SH-SY5Y (cell line): Measurements from ENCODE around the gene FBLN2.

Experiments used
- GATA2 ChIP-seq: IDR thresholded peaks from 2 replicates; pipeline ENCODE4 v1.6.1; 2011; ENCODE audit warnings: mild to moderate bottlenecking, low read depth, low read length
- GATA3 ChIP-seq: IDR thresholded peaks from 2 replicates; pipeline ENCODE4 v1.6.1; 2011; ENCODE audit warnings: low read depth, mild to moderate bottlenecking, low read length, moderate library complexity

Gene FBLN2

DNA sequence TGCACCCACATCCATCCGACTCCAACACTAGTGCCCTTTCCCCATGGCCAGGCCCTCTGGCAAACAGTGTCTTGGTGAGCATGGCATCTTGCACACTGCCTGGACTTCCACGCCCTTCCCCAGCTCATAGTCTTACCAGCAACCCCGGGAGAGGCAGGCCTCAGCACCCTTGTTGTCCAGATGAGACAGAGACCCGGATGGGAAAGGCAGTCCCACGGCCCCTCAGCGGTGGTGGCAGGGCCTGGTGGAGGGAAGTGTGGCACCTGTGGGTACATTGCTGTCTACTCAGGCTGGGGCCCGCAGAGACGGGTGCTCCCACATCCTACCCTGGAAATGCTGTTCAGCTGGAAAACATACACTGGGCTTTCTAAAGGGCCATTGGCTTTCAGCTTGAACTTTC, 40.4 kb upstream of the FBLN2 start:
- TF ChIP-seq GATA3 = no peak
- TF ChIP-seq GATA2 = no peak

DNA sequence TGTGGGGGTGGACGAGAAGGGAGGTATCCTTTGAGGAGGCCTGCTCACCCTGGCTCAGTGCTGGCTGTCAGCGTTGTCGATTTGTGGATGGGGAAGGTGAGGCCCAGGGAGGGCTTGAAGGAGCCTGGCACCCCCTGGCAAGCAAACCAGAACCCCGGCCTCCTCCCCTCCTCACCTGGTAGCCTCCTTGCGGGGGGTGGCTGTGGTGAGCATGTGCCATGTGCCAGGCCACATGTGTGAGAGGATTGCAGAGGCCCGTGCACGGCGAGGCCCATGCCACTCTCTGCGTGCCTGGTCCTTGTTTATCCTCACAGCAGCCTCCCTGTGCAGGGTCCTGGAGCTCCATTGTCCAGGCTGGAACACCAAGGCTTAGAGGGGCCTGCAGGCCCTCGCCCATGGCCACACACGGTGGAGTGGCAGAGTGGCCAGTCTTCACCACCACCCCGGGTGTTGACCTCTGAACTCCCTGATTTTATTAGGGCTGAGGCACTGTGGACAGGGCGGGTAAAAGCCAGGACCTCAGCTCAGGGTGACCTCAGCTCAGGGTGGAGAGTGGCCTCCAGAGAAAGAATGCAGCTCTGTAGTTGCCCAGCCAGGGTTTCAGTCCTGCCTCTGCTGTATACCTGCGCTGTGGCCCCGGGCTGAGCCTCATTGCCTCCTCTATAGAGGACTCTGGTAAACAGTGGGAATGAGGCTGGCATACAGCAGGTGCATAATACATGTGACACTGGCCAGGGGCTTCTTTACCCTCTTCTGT, 39.7 kb upstream of the FBLN2 start:
- no peak for TF ChIP-seq GATA3
- no peak for TF ChIP-seq GATA2

DNA sequence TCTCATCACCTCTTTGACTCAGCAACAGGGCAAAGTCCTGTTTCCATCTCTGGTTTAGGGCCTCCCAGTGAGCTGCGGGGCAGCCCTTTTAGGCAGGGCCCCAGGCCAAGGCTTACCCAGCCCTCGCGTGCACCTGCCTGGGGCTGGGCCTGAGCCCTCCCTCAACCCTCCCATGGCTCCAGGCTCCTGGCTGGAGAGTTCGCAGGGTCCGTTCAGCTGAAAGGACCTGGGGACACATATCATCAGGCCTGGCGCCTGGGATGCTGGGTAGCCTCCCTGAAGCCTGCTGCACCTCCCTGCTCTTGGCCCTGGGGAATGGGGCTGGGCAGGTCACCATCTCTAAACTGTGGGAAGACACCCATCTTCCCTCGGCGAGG, 39.1 kb upstream of the FBLN2 start:
- TF ChIP-seq GATA3 = no peak
- no peak for TF ChIP-seq GATA2

DNA sequence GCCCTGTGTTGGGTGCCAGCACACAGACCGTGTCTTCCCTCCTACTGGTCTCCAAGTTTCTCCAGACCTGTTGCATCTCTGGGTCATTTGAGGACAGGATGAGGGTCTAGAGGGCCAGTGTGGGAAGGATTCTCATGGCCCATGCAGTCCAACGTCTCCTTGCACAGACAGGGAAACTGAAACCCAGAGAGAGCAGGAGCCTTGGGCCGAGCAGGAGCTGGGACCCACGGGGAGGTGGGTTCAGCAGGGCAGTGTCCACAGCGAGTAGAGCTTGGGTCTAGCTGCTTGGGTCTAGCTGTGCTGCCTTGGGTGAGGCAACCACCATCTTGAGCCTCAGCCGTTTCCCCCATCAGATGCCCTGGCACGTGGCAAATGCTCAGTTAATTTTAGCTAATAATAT, 36.5 kb upstream of the FBLN2 start:
- TF ChIP-seq GATA2 (no peak), GATA3 (no peak)

DNA sequence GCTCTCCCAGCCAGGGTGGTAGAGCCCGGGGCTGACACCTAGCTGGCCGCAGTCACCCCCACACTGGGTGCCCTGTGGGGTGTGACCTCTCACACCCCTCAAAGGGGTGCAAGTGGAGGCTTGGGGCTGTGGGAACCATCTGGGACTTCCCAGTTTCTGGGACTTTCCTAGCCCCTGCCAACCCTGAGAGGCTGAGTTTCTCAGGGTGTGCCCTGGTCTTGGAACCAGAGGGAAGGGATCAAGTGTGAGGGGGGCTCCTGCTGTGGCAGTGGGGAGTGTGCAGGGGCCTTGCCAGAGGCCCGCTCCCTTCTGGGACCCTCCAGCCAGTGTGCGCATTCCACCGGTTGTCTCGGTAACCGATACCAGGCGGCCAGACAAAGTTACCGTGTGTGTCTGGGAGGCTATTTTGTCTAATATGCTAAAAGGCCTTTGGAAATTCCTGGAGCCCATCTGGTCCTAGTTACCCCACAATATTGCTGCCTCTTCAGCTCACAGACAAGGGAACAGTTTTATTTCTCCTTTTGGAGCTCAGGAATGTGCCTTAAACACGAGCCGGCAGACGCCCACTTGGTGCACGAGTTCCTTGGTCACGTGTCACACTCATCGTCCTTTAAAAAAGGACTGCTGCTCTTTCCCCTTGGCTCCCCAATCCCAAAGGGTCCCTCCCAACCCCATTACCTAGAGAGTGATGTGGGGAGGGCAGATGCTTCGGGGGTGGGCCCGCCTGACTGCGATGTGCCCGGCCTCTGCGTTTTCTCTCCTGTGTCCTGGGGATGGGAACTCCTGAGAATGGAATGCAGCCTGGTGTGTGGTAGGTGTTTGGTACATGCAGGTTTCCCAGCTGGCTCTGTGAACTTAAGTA, 35.6 kb upstream of the FBLN2 start:
- TF ChIP-seq GATA3 (no peak), GATA2 (no peak)

DNA sequence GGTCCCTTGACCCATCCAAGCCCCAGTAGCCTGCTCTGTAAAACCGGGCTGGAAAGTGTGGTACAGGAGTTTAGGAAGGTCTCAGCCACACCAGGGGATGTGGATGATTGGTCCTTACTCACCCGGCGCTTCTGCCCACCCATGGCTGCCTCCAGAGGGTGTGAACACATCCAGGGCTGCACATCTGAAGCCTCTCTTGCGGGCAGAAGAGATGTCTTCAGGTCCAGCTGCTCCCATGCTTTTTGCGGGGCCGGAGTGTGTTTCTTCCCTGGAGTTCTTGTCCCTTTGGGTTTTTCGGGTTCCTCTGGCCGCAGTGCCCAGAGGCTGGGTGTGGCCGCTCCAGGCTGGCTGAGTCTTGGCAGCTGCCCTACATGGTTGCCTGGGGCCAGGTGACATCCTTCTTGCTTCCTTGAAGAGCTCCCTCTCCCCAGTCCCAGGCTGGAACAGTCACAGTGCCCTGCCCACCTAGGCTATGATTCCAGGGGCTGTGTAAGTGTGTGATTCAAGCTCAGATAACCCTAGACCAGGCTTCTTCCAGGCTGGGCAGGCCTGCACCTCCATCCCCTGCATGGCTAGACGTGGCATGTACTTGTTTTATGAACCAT, 34.9 kb upstream of the FBLN2 start:
- TF ChIP-seq GATA3 (no peak), GATA2 (no peak)

DNA sequence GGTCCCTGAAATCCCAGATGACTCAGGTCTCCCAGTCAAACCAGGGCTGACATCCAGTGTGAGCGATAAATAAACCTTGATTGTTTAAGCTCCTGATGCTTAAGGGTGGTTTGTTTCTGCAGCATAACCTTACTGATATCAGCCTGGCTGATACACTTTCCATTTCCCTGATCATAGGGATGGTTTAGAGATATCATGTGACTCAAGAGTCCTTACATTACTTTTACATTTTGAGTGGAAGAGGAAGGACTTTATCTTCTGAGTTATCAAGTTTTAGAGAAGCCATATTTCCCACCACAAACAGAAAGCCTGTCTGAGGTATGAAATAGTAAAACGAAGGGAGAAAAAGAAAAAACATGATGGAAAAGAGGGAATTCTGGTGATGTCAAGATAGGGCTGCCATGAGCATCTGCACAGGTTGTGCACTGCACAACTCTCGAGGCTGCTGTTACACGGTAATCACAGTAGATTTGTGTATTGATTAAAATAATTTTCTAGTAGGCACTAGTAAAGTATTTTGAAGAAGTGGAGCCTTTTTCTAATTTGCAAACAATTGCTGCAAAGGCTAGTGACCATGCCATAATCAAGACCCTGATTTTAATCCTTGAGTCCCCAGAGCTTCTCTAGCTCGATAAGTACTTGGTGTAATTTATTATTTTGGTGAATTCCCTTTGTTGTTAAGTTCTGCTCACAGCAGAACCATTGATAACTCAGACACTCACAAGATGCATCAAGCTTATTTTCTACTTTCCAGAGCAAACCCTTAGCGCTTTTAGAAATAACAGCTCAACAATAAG, 34.1 kb upstream of the FBLN2 start:
- TF ChIP-seq GATA3 (no peak), GATA2 (no peak)

DNA sequence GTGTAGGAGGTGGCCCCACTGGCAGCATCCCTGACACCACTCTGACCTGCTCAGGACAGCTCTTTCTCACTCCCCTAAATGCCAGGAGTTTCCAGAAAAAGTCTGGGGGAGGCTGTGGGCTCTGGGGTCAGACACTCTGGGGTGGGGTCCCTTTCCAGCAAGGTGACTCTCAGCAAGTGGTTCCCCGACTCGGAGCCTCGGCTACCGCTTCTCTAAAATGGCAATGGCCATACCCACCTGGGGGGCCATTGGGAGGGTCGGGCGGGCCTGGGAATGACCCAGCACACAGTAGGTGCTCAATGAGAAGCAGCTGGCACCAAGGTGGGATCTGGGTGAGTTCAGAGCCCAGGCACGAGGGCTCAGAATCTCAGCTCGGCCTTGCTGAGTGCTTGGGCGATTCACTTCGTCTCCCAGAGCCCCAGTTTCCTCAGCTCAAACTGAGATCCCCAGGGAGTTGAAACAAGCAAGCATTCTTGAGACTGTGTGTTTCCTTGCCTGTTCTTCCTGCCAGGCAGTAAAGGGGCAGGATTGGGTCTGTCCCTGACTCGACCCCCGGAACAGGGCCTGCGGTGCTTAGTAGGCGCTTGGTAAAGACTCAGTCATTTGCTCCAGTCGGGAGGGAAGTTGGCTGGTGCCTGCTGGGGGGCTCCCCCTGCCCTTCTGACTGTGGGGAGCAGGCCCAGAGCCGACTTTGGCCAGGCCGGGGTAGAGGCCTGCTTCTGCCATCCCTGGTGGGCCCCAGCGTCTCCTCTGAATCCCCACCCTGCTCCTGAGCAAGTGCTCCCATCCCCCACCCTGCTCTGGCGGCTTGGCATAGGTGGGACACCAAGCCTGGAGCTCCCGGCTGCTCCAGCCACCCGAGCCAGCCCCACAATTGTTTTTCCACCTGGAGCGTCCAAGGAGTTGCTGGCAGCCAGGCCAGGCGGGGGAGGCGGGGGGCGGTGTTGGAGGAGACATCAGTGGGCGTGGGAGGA, 32.9 kb upstream of the FBLN2 start:
- TF ChIP-seq GATA2 (no peak), GATA3 (no peak)

DNA sequence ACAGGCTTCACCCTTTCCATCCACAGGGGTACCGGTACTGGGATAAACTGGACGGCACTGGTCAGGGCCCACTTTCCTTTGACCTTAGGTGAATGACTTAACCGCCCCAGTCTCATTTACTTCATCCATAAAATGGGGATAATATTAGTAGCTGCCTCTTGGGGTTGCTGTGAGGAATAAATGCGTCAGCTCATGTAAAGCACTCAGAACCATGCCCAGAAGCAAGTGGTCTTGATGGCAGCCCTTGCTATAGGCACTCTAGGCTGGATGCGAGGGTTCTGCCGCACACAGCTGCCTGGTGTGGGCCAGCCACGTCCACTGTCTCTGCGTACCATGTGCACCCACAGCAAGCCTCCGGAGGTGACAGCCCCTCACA, 32.2 kb upstream of the FBLN2 start:
- no peak for TF ChIP-seq GATA2
- TF ChIP-seq GATA3 = no peak

DNA sequence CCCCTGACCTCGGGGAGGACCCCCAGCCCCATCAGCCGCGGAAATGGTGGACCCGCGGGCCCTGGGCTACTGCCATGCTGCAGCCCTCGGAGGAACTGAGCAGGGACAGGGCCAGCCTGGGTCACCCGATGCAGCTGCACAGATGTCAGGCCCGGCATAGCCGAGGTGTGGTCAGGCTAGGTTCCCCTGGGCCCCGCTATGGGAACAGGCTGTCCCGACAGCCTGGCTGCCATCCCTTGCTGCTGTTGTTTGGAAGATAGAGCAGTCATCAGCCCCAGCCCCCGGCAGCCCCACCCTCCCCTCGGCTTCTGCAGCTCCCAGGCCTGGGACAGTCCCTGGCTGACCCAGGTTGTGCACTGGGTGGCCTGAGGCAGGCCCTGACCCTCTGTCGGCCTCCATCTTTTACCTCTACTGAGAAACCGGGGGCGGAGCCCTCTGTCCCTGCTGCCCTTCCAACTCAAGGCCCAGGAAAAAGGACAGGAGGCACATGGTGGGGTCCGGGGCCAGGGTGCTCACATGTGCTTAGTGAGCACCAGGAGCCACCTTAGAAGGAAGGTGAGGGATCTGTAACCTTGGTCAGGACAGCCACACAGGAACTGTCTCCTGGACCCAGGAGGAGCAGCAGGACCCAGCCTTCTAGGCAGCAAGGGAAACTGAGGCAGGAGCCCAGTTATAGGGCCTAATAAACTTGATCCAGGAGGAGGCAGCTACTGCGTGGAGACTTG, 31.5 kb upstream of the FBLN2 start:
- TF ChIP-seq GATA3 = no peak
- no peak for TF ChIP-seq GATA2

DNA sequence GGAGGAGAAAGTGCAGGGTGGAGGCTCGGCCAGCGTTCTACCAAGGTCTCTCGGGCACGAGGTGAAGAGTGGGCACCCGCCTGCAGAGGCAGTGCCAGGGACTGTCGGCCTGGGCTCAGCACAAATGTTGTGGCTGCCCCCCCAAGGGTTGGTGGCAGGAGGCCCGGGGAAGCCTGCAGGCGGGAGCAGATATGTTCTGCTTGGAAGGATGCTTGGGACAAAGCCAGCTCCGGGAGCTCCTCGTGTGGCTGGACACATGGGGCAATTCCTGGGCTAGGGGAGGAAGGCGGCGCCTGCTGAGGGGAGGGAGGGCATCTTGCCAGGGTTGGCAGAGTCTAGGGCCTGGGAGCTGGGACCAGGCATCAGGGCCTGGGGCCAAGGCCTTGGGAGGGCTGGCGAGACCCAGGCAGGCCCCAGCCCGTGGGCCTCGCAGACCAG, 30.4 kb upstream of the FBLN2 start:
- TF ChIP-seq GATA2 (no peak), GATA3 (no peak)
